Mesendoderm (in vitro differentiated cells): ENCODE data around the gene TRIM29.

Source experiments
- DNase-seq: peaks from one replicate; pipeline ENCODE4 v3.0.0; 2013
- H2AK5ac ChIP-seq: 2 replicates; pipeline ENCODE4 v1.6.1; 2013; ENCODE audit warnings: low read length, inconsistent platforms
- H2BK120ac ChIP-seq: 2 replicates; pipeline ENCODE4 v1.6.1; 2013; ENCODE audit warnings: low read depth, mild to moderate bottlenecking, low read length, moderate library complexity, mixed read lengths
- H2BK15ac ChIP-seq: replicated peaks from 2 replicates; pipeline ENCODE4 v1.6.1; 2013; ENCODE audit warnings: low read depth, mild to moderate bottlenecking, moderate library complexity
- H2BK5ac ChIP-seq: 2 replicates; pipeline ENCODE4 v1.6.1; 2013; ENCODE audit warnings: low read length, inconsistent platforms
- H3K18ac ChIP-seq: 2 replicates; pipeline ENCODE4 v1.6.1; 2013; ENCODE audit warnings: mild to moderate bottlenecking, low read length, mixed read lengths
- H3K23ac ChIP-seq: one replicate; pipeline ENCODE4 v1.6.1; 2013; ENCODE audit warnings: low read length
- H3K27ac ChIP-seq: 2 replicates; pipeline ENCODE4 v1.5.1; 2013; ENCODE audit warnings: low read depth, mild to moderate bottlenecking, inconsistent platforms, low read length, moderate library complexity
- H3K27me3 ChIP-seq: 2 replicates; pipeline ENCODE4 v1.6.1; 2013; ENCODE audit warnings: low read length, control low read depth, mild to moderate bottlenecking, inconsistent platforms; ENCODE audit not compliant: insufficient read depth, poor library complexity
- H3K36me3 ChIP-seq: 2 replicates; pipeline ENCODE4 v1.6.1; 2013; ENCODE audit warnings: low read length, inconsistent platforms; ENCODE audit not compliant: control insufficient read depth, insufficient read depth
- H3K4ac ChIP-seq: one replicate; pipeline ENCODE4 v1.6.1; 2013; ENCODE audit warnings: low read depth, mild to moderate bottlenecking, low read length, moderate library complexity
- H3K4me1 ChIP-seq: 2 replicates; pipeline ENCODE4 v1.6.1; 2013; ENCODE audit warnings: low read depth, low read length, inconsistent platforms; ENCODE audit not compliant: control insufficient read depth
- H3K4me2 ChIP-seq: 2 replicates; pipeline ENCODE4 v1.6.1; 2013; ENCODE audit warnings: low read length
- H3K4me3 ChIP-seq: 2 replicates; pipeline ENCODE4 v1.5.1; 2013; ENCODE audit warnings: mild to moderate bottlenecking, low read length
- H3K56ac ChIP-seq: one replicate; pipeline ENCODE4 v1.6.1; 2013; ENCODE audit warnings: low read length
- H3K79me1 ChIP-seq: 2 replicates; pipeline ENCODE4 v1.6.1; 2013; ENCODE audit warnings: low read length, inconsistent platforms
- H3K79me2 ChIP-seq: 2 replicates; pipeline ENCODE4 v1.6.1; 2013; ENCODE audit warnings: mild to moderate bottlenecking, low read length; ENCODE audit not compliant: control insufficient read depth, insufficient read depth
- H3K9ac ChIP-seq: 2 replicates; pipeline ENCODE4 v1.6.1; 2013; ENCODE audit warnings: low read length, inconsistent platforms
- H4K5ac ChIP-seq: one replicate; pipeline ENCODE4 v1.6.1; 2013; ENCODE audit warnings: low read length
- H4K8ac ChIP-seq: one replicate; pipeline ENCODE4 v1.6.1; 2013; ENCODE audit warnings: low read depth, mild to moderate bottlenecking, control low read depth, low read length, moderate library complexity
- WGBS: extraction: QIAGEN DNeasy Blood & Tissue Kit; methylation state at CpG from one replicate; pipeline ENCODE4 v1.1.7; 2013; ENCODE audit warnings: low lambda C conversion rate, missing lambda C conversion rate; ENCODE audit not compliant: insufficient coverage; ENCODE audit errors: extremely low coverage; 5-methylcytosine and 5-hydroxymethylcytosine counted together

TRIM29 gene

GRCh38 chr11:120063686-120064340, 74.1 kb downstream of the TRIM29 start:
- Histone ChIP-seq H2BK5ac (no peak overlapping the region), H3K4ac (no peak overlapping the region), H2BK120ac (no peak overlapping the region), H3K56ac (no peak overlapping the region), H4K8ac (no peak overlapping the region), H3K4me3 (no peak overlapping the region), H3K9ac (no peak overlapping the region), H3K27me3 (no peaks in the 10 kb centered on the region), H3K18ac (no peak overlapping the region), H3K79me2 (no peaks in the 10 kb centered on the region), H2BK15ac (no peak overlapping the region), H3K23ac (no peak overlapping the region), H3K36me3 (no peaks in the 10 kb centered on the region), H3K4me2 (no peak overlapping the region), H3K4me1 (no peaks in the 10 kb centered on the region), H3K27ac (no peak overlapping the region), H2AK5ac (no peak overlapping the region), H4K5ac (no peak overlapping the region), H3K79me1 (no peaks in the 10 kb centered on the region)
- no CpG with 5 or more reads among the region's 7 CpGs for WGBS
- no peak for DNase-seq

GRCh38 chr11:120062561-120062930, 75.4 kb downstream of the TRIM29 start:
- Histone ChIP-seq H3K23ac (no peak overlapping the region), H2BK15ac (no peak overlapping the region), H3K79me1 (no peaks in the 10 kb centered on the region), H3K4me1 (peaks cover 5% of the 10 kb centered on the region), H3K79me2 (no peaks in the 10 kb centered on the region), H2BK120ac (no peak overlapping the region), H2AK5ac (no peak overlapping the region), H3K4ac (no peak overlapping the region), H3K18ac (no peak overlapping the region), H4K5ac (no peak overlapping the region), H3K36me3 (no peaks in the 10 kb centered on the region), H3K4me2 (no peak overlapping the region), H3K56ac (no peak overlapping the region), H3K4me3 (no peak overlapping the region), H3K9ac (no peak overlapping the region), H3K27ac (no peak overlapping the region), H3K27me3 (no peaks in the 10 kb centered on the region), H2BK5ac (no peak overlapping the region), H4K8ac (no peak overlapping the region)
- DNase-seq, result no peak
- WGBS, result no CpG with 5 or more reads among the region's 7 CpGs

- WGBS, result no CpG with 5 or more reads among the region's 28 CpGs
- H3K4me2 ChIP-seq, result no peak overlapping the region
- no peak overlapping the region for H2BK120ac ChIP-seq
- H3K79me1 ChIP-seq, result no peaks in the 10 kb centered on the region
- peak; percentile 73 for DNase-seq
- H4K5ac ChIP-seq, result no peak overlapping the region
- no peaks in the 10 kb centered on the region for H3K79me2 ChIP-seq
- H3K23ac ChIP-seq, result no peak overlapping the region
- H3K4me3 ChIP-seq, result no peak overlapping the region
- H4K8ac ChIP-seq, result no peak overlapping the region
- H2AK5ac ChIP-seq, result no peak overlapping the region
- no peak overlapping the region for H2BK5ac ChIP-seq
- no peak overlapping the region for H3K4ac ChIP-seq
- H3K27ac ChIP-seq, result no peak overlapping the region
- H3K36me3 ChIP-seq, result no peaks in the 10 kb centered on the region
- peak overlapping the region; percentile 54 for H3K56ac ChIP-seq
- H3K9ac ChIP-seq, result no peak overlapping the region
- H2BK15ac ChIP-seq, result no peak overlapping the region
- no peaks in the 10 kb centered on the region for H3K27me3 ChIP-seq
- no peak overlapping the region for H3K18ac ChIP-seq
- H3K4me1 ChIP-seq, result peaks cover 11% of the 10 kb centered on the region
Observed at GRCh38 chr11:120061761-120062560, 76.0 kb downstream of the TRIM29 start.
